ENCODE results near the gene CAMTA1. TPM values are rescaled to one million over a fixed set of nuclear protein-coding genes. Genes with fewer than 3 reads are reported as not detected.

Gene CAMTA1
- total and polyA plus RNA-seq, 4 donors: 90.5 to 236 (median 195) TPM

DNA sequence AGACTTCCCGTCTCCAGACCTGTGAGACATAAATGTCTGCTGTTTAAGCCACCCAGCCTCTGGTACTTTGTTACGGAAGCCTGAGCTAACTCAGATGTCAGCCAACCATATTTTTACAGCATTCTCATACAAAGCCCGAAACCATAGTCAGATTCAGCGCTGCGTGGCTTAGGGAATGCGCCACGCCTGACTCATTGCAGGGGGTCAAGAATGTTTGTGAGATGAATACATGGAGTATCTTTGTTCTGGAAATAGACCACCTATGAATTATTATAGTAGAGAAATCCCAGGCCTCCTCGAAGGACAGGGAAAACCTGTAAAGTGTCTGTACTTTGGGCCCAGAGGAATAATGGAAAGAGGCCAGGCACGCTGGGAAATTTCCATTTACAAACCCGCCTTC, 434.8 kb downstream of the CAMTA1 start:
- H3K4me1 ChIP-seq (ENCODE audit: control insufficient read depth, insufficient read depth, low read length): peaks cover 25% of the 10 kb centered on the region
- no peaks in the 10 kb centered on the region for H3K9me3 ChIP-seq (ENCODE audit: control insufficient read depth, insufficient read depth, low read length)
- no peaks in the 10 kb centered on the region for H3K27me3 ChIP-seq (ENCODE audit: control insufficient read depth, insufficient read depth, low read length)
- H3K4me3 ChIP-seq (ENCODE audit: low read depth, low read length): no peak overlapping the region
- no peak for DNase-seq (ENCODE audit: low read depth in 4 of 6, low spot score in 6 of 6)
- H3K27ac ChIP-seq (ENCODE audit: low read depth, low read length): no peak overlapping the region
- no peaks in the 10 kb centered on the region for H3K36me3 ChIP-seq (ENCODE audit: control insufficient read depth, insufficient read depth, low read length)
- 83% methylated on average over 4 of the region's 10 CpGs for WGBS (ENCODE audit: insufficient coverage)

DNA sequence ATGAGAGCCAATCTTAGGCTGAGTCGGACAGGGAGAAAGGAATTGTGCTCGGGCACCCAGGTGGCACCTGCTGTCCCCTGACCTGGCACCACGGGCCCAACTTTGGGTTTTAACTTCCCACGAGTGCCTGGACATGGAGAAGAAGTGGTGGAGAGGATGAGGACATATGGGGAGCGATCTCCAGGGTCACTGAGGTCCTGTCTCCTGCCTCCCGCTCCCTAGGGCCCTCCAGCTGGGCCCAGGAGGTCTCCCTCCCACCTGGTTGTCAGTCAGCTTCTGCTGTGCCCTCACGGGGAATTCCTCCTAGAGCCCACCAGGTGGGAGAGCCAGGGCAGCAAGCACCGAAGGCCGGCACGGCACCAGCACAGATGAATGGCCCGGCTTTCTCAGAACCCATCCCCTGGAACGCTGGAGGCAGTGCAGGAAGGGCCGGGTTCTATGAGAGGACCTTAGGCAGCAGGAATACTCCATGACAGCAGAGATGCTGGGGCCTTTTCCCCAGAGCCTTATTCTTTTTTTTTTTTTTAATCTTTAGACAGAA, 435.5 kb downstream of the CAMTA1 start:
- no peak for DNase-seq (ENCODE audit: low read depth in 4 of 6, low spot score in 6 of 6)
- Histone ChIP-seq H3K36me3 (ENCODE audit: control insufficient read depth, insufficient read depth, low read length) (no peaks in the 10 kb centered on the region), H3K27ac (ENCODE audit: low read depth, low read length) (no peak overlapping the region), H3K4me1 (ENCODE audit: control insufficient read depth, insufficient read depth, low read length) (peaks cover 25% of the 10 kb centered on the region), H3K9me3 (ENCODE audit: control insufficient read depth, insufficient read depth, low read length) (no peaks in the 10 kb centered on the region), H3K27me3 (ENCODE audit: control insufficient read depth, insufficient read depth, low read length) (no peaks in the 10 kb centered on the region), H3K4me3 (ENCODE audit: low read depth, low read length) (no peak overlapping the region)
- 86% methylated on average over 13 of the region's 13 CpGs for WGBS (ENCODE audit: insufficient coverage)

DNA sequence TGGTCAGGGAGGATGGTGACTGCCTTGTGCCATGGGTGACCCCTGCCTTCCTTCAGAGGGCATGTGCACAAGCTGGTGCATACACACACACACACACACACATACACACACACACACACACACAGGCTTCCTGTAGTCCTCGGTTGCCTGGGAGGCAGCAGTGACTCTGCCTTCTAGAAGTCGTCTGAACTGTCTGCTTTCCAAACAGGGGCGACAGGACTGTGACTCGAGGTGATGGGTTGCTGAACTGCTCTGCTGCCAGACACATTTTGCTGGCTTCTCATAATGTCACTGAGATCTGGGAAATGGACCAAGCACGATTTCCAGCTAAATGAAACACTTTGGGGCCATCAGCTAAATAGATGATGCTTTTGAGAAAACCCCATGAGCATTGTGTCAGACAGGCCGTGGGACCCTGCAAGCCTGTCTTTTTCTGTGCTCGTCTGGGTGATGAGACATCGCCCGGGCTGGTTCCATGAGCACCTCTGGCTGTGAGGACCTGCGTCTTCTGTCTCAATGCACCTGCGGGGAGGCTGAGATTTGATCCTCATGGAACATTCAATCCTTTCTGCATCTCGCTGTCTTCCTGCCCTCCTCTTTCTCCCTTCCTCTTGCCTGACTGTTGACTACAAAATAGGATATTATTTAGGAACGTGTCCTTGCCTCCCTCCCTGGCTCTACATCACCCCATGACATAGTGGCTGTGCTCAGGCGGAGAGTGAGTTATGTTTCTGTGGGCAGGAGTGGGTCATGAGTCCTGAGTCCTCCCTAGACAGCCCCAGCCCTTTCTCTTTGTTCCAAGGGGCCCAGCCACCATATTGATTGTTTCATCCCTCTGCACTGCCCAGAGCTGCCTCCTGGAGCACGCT, 436.8 kb downstream of the CAMTA1 start:
- 41% methylated on average over 13 of the region's 15 CpGs for WGBS (ENCODE audit: insufficient coverage)
- no peaks in the 10 kb centered on the region for H3K9me3 ChIP-seq (ENCODE audit: control insufficient read depth, insufficient read depth, low read length)
- peak in 3 of 6 donors; percentile 32 to 72 (median 64) for DNase-seq (ENCODE audit: low read depth in 4 of 6, low spot score in 6 of 6)
- H3K4me3 ChIP-seq (ENCODE audit: low read depth, low read length): no peak overlapping the region
- no peaks in the 10 kb centered on the region for H3K36me3 ChIP-seq (ENCODE audit: control insufficient read depth, insufficient read depth, low read length)
- H3K27ac ChIP-seq (ENCODE audit: low read depth, low read length): no peak overlapping the region
- H3K27me3 ChIP-seq (ENCODE audit: control insufficient read depth, insufficient read depth, low read length): no peaks in the 10 kb centered on the region
- peaks cover 25% of the 10 kb centered on the region for H3K4me1 ChIP-seq (ENCODE audit: control insufficient read depth, insufficient read depth, low read length)

DNA sequence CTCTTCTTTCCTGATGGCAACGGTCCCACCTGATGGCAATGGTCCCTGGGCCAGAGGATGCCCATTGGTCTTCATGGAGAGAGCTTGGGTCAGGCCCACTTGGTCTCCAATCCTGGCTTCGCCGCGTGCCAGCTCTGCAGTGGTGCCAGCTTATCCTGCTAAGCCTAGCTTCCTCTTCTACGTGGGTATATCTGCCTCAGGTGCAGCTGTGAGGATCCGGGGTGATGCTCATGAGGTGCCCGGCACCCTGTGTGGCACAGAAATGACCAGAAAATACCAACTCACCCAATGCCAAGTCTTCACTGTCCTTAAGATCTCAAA, 437.4 kb downstream of the CAMTA1 start:
- Histone ChIP-seq H3K27me3 (ENCODE audit: control insufficient read depth, insufficient read depth, low read length) (no peaks in the 10 kb centered on the region), H3K27ac (ENCODE audit: low read depth, low read length) (no peak overlapping the region), H3K4me1 (ENCODE audit: control insufficient read depth, insufficient read depth, low read length) (peaks cover 25% of the 10 kb centered on the region), H3K4me3 (ENCODE audit: low read depth, low read length) (no peak overlapping the region), H3K36me3 (ENCODE audit: control insufficient read depth, insufficient read depth, low read length) (no peaks in the 10 kb centered on the region), H3K9me3 (ENCODE audit: control insufficient read depth, insufficient read depth, low read length) (no peaks in the 10 kb centered on the region)
- WGBS (ENCODE audit: insufficient coverage): 87% methylated on average over 7 of the region's 7 CpGs
- DNase-seq (ENCODE audit: low read depth in 4 of 6, low spot score in 6 of 6): no peak

DNA sequence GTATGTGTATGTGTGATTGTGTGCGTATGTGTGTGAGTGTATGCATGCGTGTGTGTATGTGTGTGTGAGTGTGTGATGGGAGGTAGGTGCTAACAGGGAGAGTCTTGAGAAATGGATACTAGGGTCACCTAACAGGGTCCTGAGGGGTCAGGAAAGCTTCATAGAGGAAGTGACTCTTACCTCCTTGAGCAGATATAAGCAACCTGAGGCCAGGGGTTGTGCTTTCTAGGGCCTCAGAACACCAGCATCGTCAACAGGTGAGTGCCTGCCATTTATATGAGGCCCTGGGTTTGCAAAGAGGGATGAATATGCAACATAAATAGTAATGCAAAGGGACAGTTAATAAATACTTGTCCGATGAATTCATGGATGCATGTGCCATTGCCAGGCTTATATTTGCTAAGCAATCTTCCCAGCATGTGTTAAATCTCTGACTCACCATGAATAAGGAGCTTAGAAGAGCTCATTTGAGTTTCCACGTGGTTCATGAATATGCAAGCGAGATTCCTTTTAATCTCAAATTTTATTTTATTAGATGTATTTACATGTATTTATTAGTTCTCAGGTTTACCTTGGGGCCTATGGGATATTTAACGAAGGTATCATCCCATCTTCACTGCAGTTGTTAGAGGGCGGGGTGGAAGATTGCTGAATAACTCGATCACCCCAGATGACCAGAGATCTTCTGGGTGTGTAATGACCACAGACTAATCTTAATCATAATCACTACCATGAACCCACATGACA, 438.3 kb downstream of the CAMTA1 start:
- peaks cover 26% of the 10 kb centered on the region for H3K4me1 ChIP-seq (ENCODE audit: control insufficient read depth, insufficient read depth, low read length)
- no peak overlapping the region for H3K4me3 ChIP-seq (ENCODE audit: low read depth, low read length)
- no peak for DNase-seq (ENCODE audit: low read depth in 4 of 6, low spot score in 6 of 6)
- 100% methylated on average over 2 of the region's 9 CpGs for WGBS (ENCODE audit: insufficient coverage)
- H3K27me3 ChIP-seq (ENCODE audit: control insufficient read depth, insufficient read depth, low read length): no peaks in the 10 kb centered on the region
- H3K9me3 ChIP-seq (ENCODE audit: control insufficient read depth, insufficient read depth, low read length): no peaks in the 10 kb centered on the region
- no peak overlapping the region for H3K27ac ChIP-seq (ENCODE audit: low read depth, low read length)
- no peaks in the 10 kb centered on the region for H3K36me3 ChIP-seq (ENCODE audit: control insufficient read depth, insufficient read depth, low read length)

GRCh38 chr1:7224081-7224534, 438.9 kb downstream of the CAMTA1 start:
- Histone ChIP-seq H3K4me1 (ENCODE audit: control insufficient read depth, insufficient read depth, low read length) (peaks cover 32% of the 10 kb centered on the region), H3K4me3 (ENCODE audit: low read depth, low read length) (no peak overlapping the region), H3K27ac (ENCODE audit: low read depth, low read length) (no peak overlapping the region), H3K27me3 (ENCODE audit: control insufficient read depth, insufficient read depth, low read length) (no peaks in the 10 kb centered on the region), H3K9me3 (ENCODE audit: control insufficient read depth, insufficient read depth, low read length) (no peaks in the 10 kb centered on the region), H3K36me3 (ENCODE audit: control insufficient read depth, insufficient read depth, low read length) (no peaks in the 10 kb centered on the region)
- DNase-seq (ENCODE audit: low read depth in 4 of 6, low spot score in 6 of 6): no peak
- WGBS (ENCODE audit: insufficient coverage): 92% methylated on average over 8 of the region's 10 CpGs

- Histone ChIP-seq H3K9me3 (ENCODE audit: control insufficient read depth, insufficient read depth, low read length) (no peaks in the 10 kb centered on the region), H3K27me3 (ENCODE audit: control insufficient read depth, insufficient read depth, low read length) (no peaks in the 10 kb centered on the region), H3K4me3 (ENCODE audit: low read depth, low read length) (no peak overlapping the region), H3K4me1 (ENCODE audit: control insufficient read depth, insufficient read depth, low read length) (peaks cover 34% of the 10 kb centered on the region), H3K36me3 (ENCODE audit: control insufficient read depth, insufficient read depth, low read length) (no peaks in the 10 kb centered on the region), H3K27ac (ENCODE audit: low read depth, low read length) (no peak overlapping the region)
- no peak for DNase-seq (ENCODE audit: low read depth in 4 of 6, low spot score in 6 of 6)
- WGBS (ENCODE audit: insufficient coverage): 84% methylated on average over 12 of the region's 13 CpGs
Measured at GRCh38 chr1:7224644-7225043, 439.4 kb downstream of the CAMTA1 start.

DNA sequence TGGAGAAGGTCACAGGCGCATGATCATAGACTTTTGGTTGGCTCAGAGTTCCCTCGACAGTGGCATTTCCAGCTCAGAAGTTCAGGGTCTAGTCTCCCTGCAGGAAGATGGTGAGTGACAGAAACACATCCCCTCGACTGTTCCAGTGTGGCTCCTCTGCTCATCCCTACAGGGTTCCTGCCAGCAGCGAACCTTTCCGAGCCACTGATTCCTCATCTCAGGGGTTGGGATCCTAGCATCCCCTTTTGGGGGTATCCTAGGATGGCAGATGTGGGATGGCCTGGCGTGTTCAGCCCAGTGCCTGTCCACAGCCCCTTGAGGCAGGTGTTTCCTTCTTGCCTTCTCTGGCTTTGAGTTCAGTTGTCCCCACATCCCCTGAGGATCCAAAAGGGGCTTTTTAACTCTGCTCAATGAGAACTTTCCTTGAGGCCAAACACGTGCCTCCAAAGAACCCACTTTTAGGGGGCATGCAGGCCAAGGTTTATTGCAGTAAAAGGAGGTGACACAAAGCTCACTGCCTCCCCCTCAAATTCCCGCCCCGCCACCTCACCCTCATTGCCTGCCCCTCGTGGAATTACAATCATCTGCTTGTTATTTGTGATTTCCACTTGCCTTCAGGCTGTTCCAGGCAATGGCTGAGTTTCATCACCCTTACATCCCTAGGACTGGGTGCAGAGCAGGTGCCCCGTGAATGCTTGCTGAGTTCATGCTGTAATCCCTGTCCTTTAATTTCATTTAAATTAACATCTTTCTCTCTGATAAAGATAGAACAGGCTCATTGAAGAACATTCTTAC, 440.7 kb downstream of the CAMTA1 start:
- no peak overlapping the region for H3K4me3 ChIP-seq (ENCODE audit: low read depth, low read length)
- peaks cover 3% of the 10 kb centered on the region for H3K36me3 ChIP-seq (ENCODE audit: control insufficient read depth, insufficient read depth, low read length)
- H3K4me1 ChIP-seq (ENCODE audit: control insufficient read depth, insufficient read depth, low read length): peaks cover 43% of the 10 kb centered on the region
- DNase-seq (ENCODE audit: low read depth in 4 of 6, low spot score in 6 of 6): no peak
- WGBS (ENCODE audit: insufficient coverage): 94% methylated on average over 10 of the region's 11 CpGs
- H3K9me3 ChIP-seq (ENCODE audit: control insufficient read depth, insufficient read depth, low read length): no peaks in the 10 kb centered on the region
- no peak overlapping the region for H3K27ac ChIP-seq (ENCODE audit: low read depth, low read length)
- H3K27me3 ChIP-seq (ENCODE audit: control insufficient read depth, insufficient read depth, low read length): no peaks in the 10 kb centered on the region

GRCh38 chr1:7227654-7228053, 442.4 kb downstream of the CAMTA1 start:
- no peak for DNase-seq (ENCODE audit: low read depth in 4 of 6, low spot score in 6 of 6)
- H3K36me3 ChIP-seq (ENCODE audit: control insufficient read depth, insufficient read depth, low read length): peaks cover 3% of the 10 kb centered on the region
- 93% methylated on average over 4 of the region's 5 CpGs for WGBS (ENCODE audit: insufficient coverage)
- peaks cover 43% of the 10 kb centered on the region for H3K4me1 ChIP-seq (ENCODE audit: control insufficient read depth, insufficient read depth, low read length)
- H3K9me3 ChIP-seq (ENCODE audit: control insufficient read depth, insufficient read depth, low read length): no peaks in the 10 kb centered on the region
- H3K27me3 ChIP-seq (ENCODE audit: control insufficient read depth, insufficient read depth, low read length): no peaks in the 10 kb centered on the region
- H3K4me3 ChIP-seq (ENCODE audit: low read depth, low read length): no peak overlapping the region
- H3K27ac ChIP-seq (ENCODE audit: low read depth, low read length): no peak overlapping the region
